Tibial artery (tissue), 4 donors: ENCODE data around the gene RELL1.

ENCODE experiments used
- DNase-seq, 2 donors: peaks; one replicate each; pipeline ENCODE4 v3.0.0-alpha.2; 2019
- H3K27ac ChIP-seq, 2 donors: fragments of 200-600 bp; sonication (generic) in 1 of 2; 1 replicate in 1 of 2; 2 replicates in 1 of 2; pipeline ENCODE4 v1.5.1; 2018 to 2019; ENCODE audit warnings: mild to moderate bottlenecking in 1 of 2
- H3K27me3 ChIP-seq, 2 donors: fragments of 200-600 bp; sonication (generic) in 1 of 2; one replicate each; pipeline versions ENCODE4 v1.5.1 to v1.6.0; 2016 to 2019
- H3K36me3 ChIP-seq, 3 donors: fragments of 200-600 bp; sonication (generic) in 2 of 3; one replicate each; pipeline ENCODE4 v1.5.1; 2016 to 2019; ENCODE audit warnings: mild to moderate bottlenecking in 2 of 3
- H3K4me1 ChIP-seq, 4 donors: fragments of 200-600 bp; sonication (generic) in 2 of 4; 1 replicate in 3 of 4; 2 replicates in 1 of 4; pipeline ENCODE4 v1.5.1; 2016 to 2019
- H3K4me3 ChIP-seq, 2 donors: fragments of 200-600 bp; sonication (generic) in 1 of 2; 1 replicate in 1 of 2; 2 replicates in 1 of 2; pipeline ENCODE4 v1.5.1; 2018 to 2019; ENCODE audit warnings: mild to moderate bottlenecking in 2 of 2
- H3K9me3 ChIP-seq, 3 donors: fragments of 200-600 bp; sonication (generic) in 1 of 3; one replicate each; pipeline ENCODE4 v1.5.1; 2016 to 2019
- intact Hi-C: fragments of 100-400 bp; cut with DNase I; formaldehyde crosslinking; loops from one replicate; pipeline ENCODE4 v1.15.0; 2023; ENCODE audit warnings: low total_unique reads
- TF ChIP-seq, protein P1 (sequence below), 2 experiments: fragments of 200-600 bp in 1 of 2; fragments of 450-650 bp in 1 of 2; IDR thresholded peaks; one replicate each; pipeline ENCODE4 v1.5.1; 2017 to 2019; ENCODE audit warnings: antibody characterized with exemption in 2 of 2, mild to moderate bottlenecking in 1 of 2, moderate library complexity in 1 of 2

Gene RELL1

DNA sequence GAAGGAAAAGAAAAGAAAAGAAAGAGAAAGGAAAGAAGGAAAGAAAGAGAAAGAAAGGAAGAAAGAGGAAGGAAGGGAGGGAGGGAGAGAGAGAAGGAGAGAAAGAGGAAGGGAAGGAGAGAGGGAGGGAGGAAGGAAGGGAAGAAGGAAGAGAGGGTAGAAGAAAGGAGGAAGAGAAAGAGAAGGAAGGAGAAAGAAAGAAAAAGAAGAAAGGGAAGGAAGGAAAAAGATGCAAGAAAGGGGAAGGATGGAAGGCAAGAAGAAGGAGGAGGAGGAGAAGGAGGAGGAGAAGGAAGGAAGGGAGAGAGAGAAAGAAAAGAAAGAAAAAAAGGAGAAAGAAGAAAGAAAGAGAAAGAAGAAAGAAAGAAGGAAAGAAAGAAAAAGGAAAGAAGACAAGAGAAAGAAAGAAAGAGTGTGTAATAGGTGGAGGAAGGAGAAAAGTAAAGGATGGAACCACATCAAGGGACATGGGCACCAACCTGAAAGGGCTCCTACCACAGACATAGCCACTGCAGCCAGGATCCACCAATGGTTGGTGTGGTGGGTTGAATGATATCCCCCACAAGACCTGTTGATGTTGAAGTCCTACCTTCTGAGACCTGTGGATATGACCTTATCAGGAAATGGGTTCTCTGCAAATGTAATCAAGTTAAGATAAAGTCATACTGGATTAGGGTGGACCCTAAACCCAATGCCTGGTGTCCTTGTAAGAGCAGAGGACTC, 80.2 kb downstream of the RELL1 start:
- TF ChIP-seq, protein P1, sequence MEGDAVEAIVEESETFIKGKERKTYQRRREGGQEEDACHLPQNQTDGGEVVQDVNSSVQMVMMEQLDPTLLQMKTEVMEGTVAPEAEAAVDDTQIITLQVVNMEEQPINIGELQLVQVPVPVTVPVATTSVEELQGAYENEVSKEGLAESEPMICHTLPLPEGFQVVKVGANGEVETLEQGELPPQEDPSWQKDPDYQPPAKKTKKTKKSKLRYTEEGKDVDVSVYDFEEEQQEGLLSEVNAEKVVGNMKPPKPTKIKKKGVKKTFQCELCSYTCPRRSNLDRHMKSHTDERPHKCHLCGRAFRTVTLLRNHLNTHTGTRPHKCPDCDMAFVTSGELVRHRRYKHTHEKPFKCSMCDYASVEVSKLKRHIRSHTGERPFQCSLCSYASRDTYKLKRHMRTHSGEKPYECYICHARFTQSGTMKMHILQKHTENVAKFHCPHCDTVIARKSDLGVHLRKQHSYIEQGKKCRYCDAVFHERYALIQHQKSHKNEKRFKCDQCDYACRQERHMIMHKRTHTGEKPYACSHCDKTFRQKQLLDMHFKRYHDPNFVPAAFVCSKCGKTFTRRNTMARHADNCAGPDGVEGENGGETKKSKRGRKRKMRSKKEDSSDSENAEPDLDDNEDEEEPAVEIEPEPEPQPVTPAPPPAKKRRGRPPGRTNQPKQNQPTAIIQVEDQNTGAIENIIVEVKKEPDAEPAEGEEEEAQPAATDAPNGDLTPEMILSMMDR (IDR thresholded peaks at IDR 0.05) = no peak
- Histone ChIP-seq H3K27ac (no peak overlapping the region), H3K27me3 (no peaks in the 10 kb centered on the region), H3K36me3 (peaks cover 0 to 6% (median 5%) of the 10 kb centered on the region in 3 donors), H3K4me1 (no peaks in the 10 kb centered on the region), H3K9me3 (no peaks in the 10 kb centered on the region), H3K4me3 (no peak overlapping the region)
- no peak for DNase-seq
- intact Hi-C loops = no loop called here

- H3K4me1 ChIP-seq = no peaks in the 10 kb centered on the region
- H3K27ac ChIP-seq = no peak overlapping the region
- H3K9me3 ChIP-seq = no peaks in the 10 kb centered on the region
- no peak for DNase-seq
- H3K4me3 ChIP-seq = no peak overlapping the region
- H3K27me3 ChIP-seq = no peaks in the 10 kb centered on the region
- TF ChIP-seq, protein P1 (IDR thresholded peaks at IDR 0.05) = no peak
- intact Hi-C loops = loop anchor here (5.0 kb wide), 2 partner anchors 198 to 433 kb away; no protein-coding TSS in a partner anchor
- H3K36me3 ChIP-seq = peaks cover 0 to 3% (median 3%) of the 10 kb centered on the region in 3 donors
Measured at GRCh38 chr4:37604461-37604860, 81.7 kb downstream of the RELL1 start.

- no peak overlapping the region for H3K27ac ChIP-seq
- TF ChIP-seq, protein P1 (IDR thresholded peaks at IDR 0.05) = no peak
- no peaks in the 10 kb centered on the region for H3K4me1 ChIP-seq
- no peak for DNase-seq
- H3K27me3 ChIP-seq = no peaks in the 10 kb centered on the region
- H3K9me3 ChIP-seq = no peaks in the 10 kb centered on the region
- intact Hi-C loops = loop anchor here (5.0 kb wide), 2 partner anchors 199 to 434 kb away; no protein-coding TSS in a partner anchor
- no peaks in the 10 kb centered on the region for H3K36me3 ChIP-seq
- no peak overlapping the region for H3K4me3 ChIP-seq
Measured at GRCh38 chr4:37603711-37604110, 82.5 kb downstream of the RELL1 start.

DNA sequence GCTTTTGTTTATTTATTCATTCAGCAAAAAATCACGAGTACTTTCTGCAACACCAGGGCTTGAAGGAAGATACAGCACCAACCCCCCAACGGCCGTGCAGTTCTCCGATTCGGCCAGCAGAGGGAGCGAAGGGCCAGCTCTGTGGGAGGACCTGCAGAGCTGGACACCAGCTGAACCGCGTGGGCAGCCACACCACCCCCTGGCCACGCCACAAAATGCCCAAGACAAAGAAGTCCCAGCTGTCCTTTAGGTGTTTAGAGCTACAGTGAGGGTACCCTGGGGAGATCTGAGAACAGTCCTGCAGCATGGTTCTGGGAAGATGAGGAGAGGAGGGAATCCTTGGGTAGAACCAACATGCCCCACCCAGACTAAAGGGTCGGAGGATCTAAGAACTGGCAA, 83.1 kb downstream of the RELL1 start:
- intact Hi-C loops = loop anchor here (5.0 kb wide), 2 partner anchors 199 to 434 kb away; no protein-coding TSS in a partner anchor
- TF ChIP-seq, protein P1 (IDR thresholded peaks at IDR 0.05) = peak; percentile 95 to 99
- peak; percentile 82 to 89 for DNase-seq
- no peaks in the 10 kb centered on the region for H3K27me3 ChIP-seq
- H3K27ac ChIP-seq = no peak overlapping the region
- H3K4me1 ChIP-seq = no peaks in the 10 kb centered on the region
- H3K4me3 ChIP-seq = no peak overlapping the region
- H3K36me3 ChIP-seq = no peaks in the 10 kb centered on the region
- no peaks in the 10 kb centered on the region for H3K9me3 ChIP-seq

GRCh38 chr4:37602454-37603069, 83.6 kb downstream of the RELL1 start:
- H3K4me1 ChIP-seq = no peaks in the 10 kb centered on the region
- H3K9me3 ChIP-seq = no peaks in the 10 kb centered on the region
- DNase-seq = no peak
- TF ChIP-seq, protein P1 (IDR thresholded peaks at IDR 0.05) = no peak
- no peak overlapping the region for H3K27ac ChIP-seq
- H3K27me3 ChIP-seq = no peaks in the 10 kb centered on the region
- H3K36me3 ChIP-seq = no peaks in the 10 kb centered on the region
- H3K4me3 ChIP-seq = no peak overlapping the region
- intact Hi-C loops = loop anchor here (5.0 kb wide), 2 partner anchors 200 to 435 kb away; no protein-coding TSS in a partner anchor
